Measurements from ENCODE around the gene APOA5. TPM values are rescaled to one million over a fixed set of nuclear protein-coding genes. Genes with fewer than 3 reads are reported as not detected.
A peak's percentile ranks its signal among the peaks of the same experiment; 100 is the strongest.

APOA5 gene
- total and polyA plus RNA-seq, 2 of the 13 experiments (the other 11 are each of a cell fraction or from before 2014, with no cell fraction given) = 44.0 to 49.1 TPM

DNA sequence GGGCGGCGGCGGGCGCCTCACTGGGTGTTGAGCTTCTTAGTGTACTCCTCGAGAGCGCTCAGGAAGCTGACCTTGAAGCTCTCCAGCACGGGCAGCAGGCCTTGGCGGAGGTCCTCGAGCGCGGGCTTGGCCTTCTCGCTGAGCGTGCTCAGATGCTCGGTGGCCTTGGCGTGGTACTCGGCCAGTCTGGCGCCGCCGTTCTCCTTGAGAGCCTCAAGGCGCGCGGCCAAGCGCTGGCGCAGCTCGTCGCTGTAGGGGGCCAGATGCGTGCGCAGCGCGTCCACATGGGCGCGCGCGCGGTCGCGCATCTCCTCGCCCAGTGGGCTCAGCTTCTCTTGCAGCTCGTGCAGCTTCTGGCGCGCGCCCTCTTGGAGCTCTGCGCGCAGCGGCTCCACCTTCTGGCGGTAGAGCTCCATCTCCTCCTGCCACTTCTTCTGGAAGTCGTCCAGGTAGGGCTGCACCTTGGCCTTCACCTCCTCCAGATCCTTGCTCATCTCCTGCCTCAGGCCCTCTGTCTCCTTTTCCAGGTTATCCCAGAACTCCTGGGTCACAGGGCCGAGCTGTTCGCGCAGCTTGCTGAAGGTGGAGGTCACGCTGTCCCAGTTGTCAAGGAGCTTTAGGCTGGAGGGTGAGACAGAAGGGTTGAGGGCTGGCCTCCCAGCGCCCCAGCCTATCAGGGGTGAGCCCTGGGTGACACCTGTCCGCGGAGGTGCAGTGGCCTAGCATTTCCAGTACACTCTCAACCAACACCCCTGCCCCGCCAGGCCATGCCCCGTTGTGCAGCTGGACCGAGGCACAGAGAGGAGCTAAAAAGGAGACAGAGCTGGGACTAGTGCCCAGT lies 44.3 kb upstream of the APOA5 start (continued):
- TF ChIP-seq, protein P1, sequence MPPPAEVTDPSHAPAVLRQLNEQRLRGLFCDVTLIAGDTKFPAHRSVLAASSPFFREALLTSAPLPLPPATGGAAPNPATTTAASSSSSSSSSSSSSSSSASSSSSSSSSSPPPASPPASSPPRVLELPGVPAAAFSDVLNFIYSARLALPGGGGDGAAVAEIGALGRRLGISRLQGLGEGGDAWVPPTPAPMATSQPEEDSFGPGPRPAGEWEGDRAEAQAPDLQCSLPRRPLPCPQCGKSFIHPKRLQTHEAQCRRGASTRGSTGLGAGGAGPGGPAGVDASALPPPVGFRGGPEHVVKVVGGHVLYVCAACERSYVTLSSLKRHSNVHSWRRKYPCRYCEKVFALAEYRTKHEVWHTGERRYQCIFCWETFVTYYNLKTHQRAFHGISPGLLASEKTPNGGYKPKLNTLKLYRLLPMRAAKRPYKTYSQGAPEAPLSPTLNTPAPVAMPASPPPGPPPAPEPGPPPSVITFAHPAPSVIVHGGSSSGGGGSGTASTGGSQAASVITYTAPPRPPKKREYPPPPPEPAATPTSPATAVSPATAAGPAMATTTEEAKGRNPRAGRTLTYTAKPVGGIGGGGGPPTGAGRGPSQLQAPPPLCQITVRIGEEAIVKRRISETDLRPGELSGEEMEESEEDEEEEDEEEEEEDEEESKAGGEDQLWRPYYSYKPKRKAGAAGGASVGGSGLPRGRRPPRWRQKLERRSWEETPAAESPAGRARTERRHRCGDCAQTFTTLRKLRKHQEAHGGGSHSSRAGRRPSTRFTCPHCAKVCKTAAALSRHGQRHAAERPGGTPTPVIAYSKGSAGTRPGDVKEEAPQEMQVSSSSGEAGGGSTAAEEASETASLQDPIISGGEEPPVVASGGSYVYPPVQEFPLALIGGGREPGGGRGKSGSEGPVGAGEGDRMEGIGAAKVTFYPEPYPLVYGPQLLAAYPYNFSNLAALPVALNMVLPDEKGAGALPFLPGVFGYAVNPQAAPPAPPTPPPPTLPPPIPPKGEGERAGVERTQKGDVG (CRISPR knock-in tag; IDR thresholded peaks at IDR 0.05; ENCODE audit: borderline replicate concordance) = 0 out of 2 replicates have a peak, but pooled peaks have one; percentile 26
- TF ChIP-seq SIN3B (IDR thresholded peaks at IDR 0.05; ENCODE audit: low read length) (0 out of 2 replicates have a peak, but pooled peaks have one; percentile 30), ZNF263 (CRISPR knock-in tag; IDR thresholded peaks at IDR 0.05) (peak; percentile 37; the same call in 1 of the 2 replicates), NFKB2 (CRISPR knock-in tag; IDR thresholded peaks at IDR 0.05; ENCODE audit: borderline replicate concordance) (no peak), SRY (CRISPR knock-in tag; IDR thresholded peaks at IDR 0.05) (peak; percentile 82; the same call in 1 of the 2 replicates), NCOR1 (IDR thresholded peaks at IDR 0.05; ENCODE audit: borderline replicate concordance, low read length) (no peak), ZNF678 (CRISPR knock-in tag; IDR thresholded peaks at IDR 0.05) (no peak), MED13 (CRISPR knock-in tag; IDR thresholded peaks at IDR 0.05) (no peak), HDAC6 (IDR thresholded peaks at IDR 0.05; ENCODE audit: low read depth, low read length) (0 out of 2 replicates have a peak, but pooled peaks have one; percentile 13), THYN1 (CRISPR knock-in tag; IDR thresholded peaks at IDR 0.05; ENCODE audit: borderline replicate concordance, low read depth) (no peak; the same call in 1 of the 2 replicates), ZNF253 (CRISPR knock-in tag; IDR thresholded peaks at IDR 0.05; ENCODE audit: borderline replicate concordance) (0 out of 2 replicates have a peak, but pooled peaks have one; percentile 67), DR1 (CRISPR knock-in tag; IDR thresholded peaks at IDR 0.05) (no peak), MATR3 (CRISPR knock-in tag; IDR thresholded peaks at IDR 0.05) (no peak), FIP1L1 (IDR thresholded peaks at IDR 0.05; ENCODE audit: borderline replicate concordance, insufficient read depth, low read depth, low read length) (no peak), HDAC2 (CRISPR knock-in tag; IDR thresholded peaks at IDR 0.05) (peak; percentile 37; the same call in 1 of the 2 replicates), ZSCAN20 (CRISPR knock-in tag; IDR thresholded peaks at IDR 0.05; ENCODE audit: borderline replicate concordance) (no peak)
- TF ChIP-seq, protein P2, sequence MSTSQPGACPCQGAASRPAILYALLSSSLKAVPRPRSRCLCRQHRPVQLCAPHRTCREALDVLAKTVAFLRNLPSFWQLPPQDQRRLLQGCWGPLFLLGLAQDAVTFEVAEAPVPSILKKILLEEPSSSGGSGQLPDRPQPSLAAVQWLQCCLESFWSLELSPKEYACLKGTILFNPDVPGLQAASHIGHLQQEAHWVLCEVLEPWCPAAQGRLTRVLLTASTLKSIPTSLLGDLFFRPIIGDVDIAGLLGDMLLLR (CRISPR knock-in tag; IDR thresholded peaks at IDR 0.05) = peak; percentile 63; the same call in 1 of the 2 replicates
- TF ChIP-seq, protein P3, sequence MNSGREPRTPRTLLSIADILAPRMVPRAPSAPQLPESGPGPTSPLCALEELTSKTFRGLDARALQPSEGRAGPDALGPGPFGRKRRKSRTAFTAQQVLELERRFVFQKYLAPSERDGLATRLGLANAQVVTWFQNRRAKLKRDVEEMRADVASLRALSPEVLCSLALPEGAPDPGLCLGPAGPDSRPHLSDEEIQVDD (CRISPR knock-in tag; IDR thresholded peaks at IDR 0.05; ENCODE audit: borderline replicate concordance) = no peak; the same call in 1 of the 2 replicates
- TF ChIP-seq, protein P4, sequence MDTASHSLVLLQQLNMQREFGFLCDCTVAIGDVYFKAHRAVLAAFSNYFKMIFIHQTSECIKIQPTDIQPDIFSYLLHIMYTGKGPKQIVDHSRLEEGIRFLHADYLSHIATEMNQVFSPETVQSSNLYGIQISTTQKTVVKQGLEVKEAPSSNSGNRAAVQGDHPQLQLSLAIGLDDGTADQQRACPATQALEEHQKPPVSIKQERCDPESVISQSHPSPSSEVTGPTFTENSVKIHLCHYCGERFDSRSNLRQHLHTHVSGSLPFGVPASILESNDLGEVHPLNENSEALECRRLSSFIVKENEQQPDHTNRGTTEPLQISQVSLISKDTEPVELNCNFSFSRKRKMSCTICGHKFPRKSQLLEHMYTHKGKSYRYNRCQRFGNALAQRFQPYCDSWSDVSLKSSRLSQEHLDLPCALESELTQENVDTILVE (CRISPR knock-in tag; IDR thresholded peaks at IDR 0.05) = no peak
- TF ChIP-seq, protein P5, sequence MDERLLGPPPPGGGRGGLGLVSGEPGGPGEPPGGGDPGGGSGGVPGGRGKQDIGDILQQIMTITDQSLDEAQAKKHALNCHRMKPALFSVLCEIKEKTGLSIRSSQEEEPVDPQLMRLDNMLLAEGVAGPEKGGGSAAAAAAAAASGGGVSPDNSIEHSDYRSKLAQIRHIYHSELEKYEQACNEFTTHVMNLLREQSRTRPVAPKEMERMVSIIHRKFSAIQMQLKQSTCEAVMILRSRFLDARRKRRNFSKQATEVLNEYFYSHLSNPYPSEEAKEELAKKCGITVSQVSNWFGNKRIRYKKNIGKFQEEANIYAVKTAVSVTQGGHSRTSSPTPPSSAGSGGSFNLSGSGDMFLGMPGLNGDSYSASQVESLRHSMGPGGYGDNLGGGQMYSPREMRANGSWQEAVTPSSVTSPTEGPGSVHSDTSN (CRISPR knock-in tag; IDR thresholded peaks at IDR 0.05) = no peak

Data from HepG2 (cell line).